ENCODE data around the gene ADAMTS3.

- TF ChIP-seq POLR2AphosphoS5 (IDR thresholded peaks at IDR 0.05; ENCODE audit: insufficient read depth in 1 of 2, low read depth in 1 of 2) = no peak
- TF ChIP-seq CTCF (IDR thresholded peaks at IDR 0.05) = no peak
- TF ChIP-seq POLR2A (IDR thresholded peaks at IDR 0.05) = no peak
Measured at GRCh38 chr4:72457158-72457557, 111.9 kb downstream of the ADAMTS3 start.
